Fibroblast of the aortic adventitia (primary cell): ENCODE data around the gene MIPEP. TPM values are rescaled to one million over a fixed set of nuclear protein-coding genes. Genes with fewer than 3 reads are reported as not detected.

Source experiments
- DNase-seq: peaks from one replicate; pipeline ENCODE4 v3.0.0-alpha.2; 2010; ENCODE audit warnings: low read depth
- H3K4me3 ChIP-seq: 2 replicates; pipeline ENCODE4 v1.5.1; 2011; ENCODE audit warnings: low read depth, mild to moderate bottlenecking, control low read depth, low read length, moderate library complexity
- CTCF ChIP-seq: IDR thresholded peaks from 2 replicates; pipeline ENCODE4 v1.5.1; 2011; ENCODE audit warnings: mild to moderate bottlenecking, low read length, control low read depth, inconsistent platforms; ENCODE audit not compliant: insufficient read depth
- total RNA-seq: library from RNA; depleted of rRNA; stranded (reverse); fragments of >200 nt; gene quantifications from 2 replicates; pipeline ENCODE4 v1.2.3, GENCODE V29; 2012; ENCODE audit warnings: low replicate concordance

The MIPEP gene
- total RNA-seq, 1 donor = 28.1 TPM

- no peak for TF ChIP-seq CTCF
- no peak for DNase-seq
- H3K4me3 ChIP-seq = no peak overlapping the region
Observed at GRCh38 chr13:23735329-23735728, 153.9 kb downstream of the MIPEP start.

- DNase-seq = no peak
- H3K4me3 ChIP-seq = no peak overlapping the region
- no peak for TF ChIP-seq CTCF
Observed at GRCh38 chr13:23731709-23732108, 157.5 kb downstream of the MIPEP start.

DNA sequence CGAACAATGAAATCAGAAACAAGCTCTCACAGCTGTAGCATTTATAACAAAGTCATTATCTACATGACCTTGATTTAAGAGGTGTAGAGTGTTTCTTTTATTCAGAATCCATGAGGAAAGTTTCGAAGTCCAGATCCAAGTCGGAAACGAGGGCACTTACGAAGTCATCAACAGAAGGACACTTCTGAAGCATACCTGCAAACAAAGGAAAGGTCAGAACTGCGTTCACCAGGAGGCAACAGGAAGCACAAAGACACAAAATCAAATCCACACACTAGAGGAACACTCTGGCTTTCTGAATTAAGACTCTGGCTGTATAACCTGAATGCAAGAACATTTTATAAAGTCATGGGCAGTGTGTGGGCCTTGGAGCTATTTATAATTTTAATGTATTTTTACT, 158.9 kb downstream of the MIPEP start:
- DNase-seq = no peak
- H3K4me3 ChIP-seq = no peak overlapping the region
- TF ChIP-seq CTCF = no peak

- TF ChIP-seq CTCF = no peak
- DNase-seq = no peak
- no peak overlapping the region for H3K4me3 ChIP-seq
Observed at GRCh38 chr13:23729531-23729930, 159.7 kb downstream of the MIPEP start.

DNA sequence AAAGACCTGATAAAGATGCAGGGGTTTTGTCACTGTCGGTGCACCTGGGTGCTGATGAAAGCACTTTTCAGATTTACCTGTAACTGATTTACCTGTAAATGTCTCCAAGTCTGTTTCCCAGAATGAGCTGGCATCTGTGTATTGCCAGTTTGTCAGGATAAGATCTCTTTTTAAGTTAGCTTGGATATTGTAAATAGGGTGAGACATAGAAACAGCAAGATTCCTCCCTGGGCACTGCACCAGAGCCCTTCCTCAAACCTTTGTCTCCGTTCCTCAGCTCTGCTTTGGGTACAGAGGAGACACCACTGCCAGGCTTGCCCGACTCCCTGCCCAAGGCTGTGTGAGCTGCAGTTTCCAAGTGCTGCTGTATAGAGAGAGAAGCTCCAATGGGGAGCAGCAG, 160.4 kb downstream of the MIPEP start:
- no peak for TF ChIP-seq CTCF
- H3K4me3 ChIP-seq = no peak overlapping the region
- DNase-seq = no peak

GRCh38 chr13:23725922-23726321, 163.3 kb downstream of the MIPEP start:
- H3K4me3 ChIP-seq = no peak overlapping the region
- DNase-seq = no peak
- no peak for TF ChIP-seq CTCF

GRCh38 chr13:23724196-23724970, 164.8 kb downstream of the MIPEP start:
- no peak overlapping the region for H3K4me3 ChIP-seq
- DNase-seq = peak; percentile 37
- TF ChIP-seq CTCF = no peak
